ENCODE results near the gene GSK3B. TPM values are rescaled to one million over a fixed set of nuclear protein-coding genes. Genes with fewer than 3 reads are reported as not detected.

Gene GSK3B
- total and polyA plus RNA-seq, 3 donors from 2014 or later = 64.9 to 73.1 (median 65.1) TPM

DNA sequence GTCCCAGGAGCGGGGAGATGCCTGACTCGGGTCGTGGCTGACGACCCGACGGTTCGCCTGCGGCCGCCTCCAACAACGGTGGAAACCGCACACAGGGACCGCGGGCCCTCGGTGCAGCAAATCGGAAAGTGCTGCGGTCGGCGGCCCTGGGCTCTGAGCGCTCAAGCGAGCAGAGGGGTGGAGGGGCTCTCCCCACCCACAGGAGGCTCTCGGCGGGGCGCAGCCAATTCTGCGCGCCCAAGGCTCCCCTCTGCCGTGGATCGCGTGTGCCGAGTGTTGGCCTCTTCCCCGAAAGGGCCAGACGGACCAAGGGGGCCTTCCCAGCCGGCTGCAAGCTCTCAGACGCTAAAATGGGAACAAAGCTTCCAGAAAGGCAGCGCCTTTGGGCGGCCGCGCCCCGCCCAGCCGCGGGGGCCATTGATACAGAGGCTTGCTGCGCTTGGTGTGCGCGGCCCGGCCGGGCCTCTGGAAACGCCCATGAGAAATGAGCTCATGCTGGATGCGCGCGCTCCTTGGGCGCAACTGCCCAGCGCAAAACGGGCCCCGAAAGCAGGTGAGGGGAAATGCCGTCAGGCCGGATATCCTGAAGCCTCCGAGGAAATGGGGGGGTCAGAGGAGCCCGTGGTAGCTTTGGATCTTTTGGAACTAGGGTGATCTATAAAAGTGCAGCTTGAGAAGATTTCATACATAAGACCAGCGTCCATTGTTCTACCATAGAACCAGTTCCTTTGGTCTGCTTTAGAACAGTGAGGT is 1.2 kb upstream of the GSK3B start:
- H3K4me3 ChIP-seq = peak overlapping the region; percentile 83 to 90
- H3K36me3 ChIP-seq (ENCODE audit: low read depth, missing control alignments) = no peaks in the 10 kb centered on the region
- H3K27me3 ChIP-seq = no peaks in the 10 kb centered on the region
- no peaks in the 10 kb centered on the region for H3K9me3 ChIP-seq
- intact Hi-C loops (cut with DNase I; ENCODE audit: low total_unique reads) = no loop called here
- H3K27ac ChIP-seq = peak overlapping the region; percentile 98 to 100
- DNase-seq = peak; percentile 92
- peaks cover 13% of the 10 kb centered on the region for H3K4me1 ChIP-seq
- peak; percentile 55 for TF ChIP-seq POLR2A (IDR thresholded peaks at IDR 0.05)
- TF ChIP-seq, protein P1, sequence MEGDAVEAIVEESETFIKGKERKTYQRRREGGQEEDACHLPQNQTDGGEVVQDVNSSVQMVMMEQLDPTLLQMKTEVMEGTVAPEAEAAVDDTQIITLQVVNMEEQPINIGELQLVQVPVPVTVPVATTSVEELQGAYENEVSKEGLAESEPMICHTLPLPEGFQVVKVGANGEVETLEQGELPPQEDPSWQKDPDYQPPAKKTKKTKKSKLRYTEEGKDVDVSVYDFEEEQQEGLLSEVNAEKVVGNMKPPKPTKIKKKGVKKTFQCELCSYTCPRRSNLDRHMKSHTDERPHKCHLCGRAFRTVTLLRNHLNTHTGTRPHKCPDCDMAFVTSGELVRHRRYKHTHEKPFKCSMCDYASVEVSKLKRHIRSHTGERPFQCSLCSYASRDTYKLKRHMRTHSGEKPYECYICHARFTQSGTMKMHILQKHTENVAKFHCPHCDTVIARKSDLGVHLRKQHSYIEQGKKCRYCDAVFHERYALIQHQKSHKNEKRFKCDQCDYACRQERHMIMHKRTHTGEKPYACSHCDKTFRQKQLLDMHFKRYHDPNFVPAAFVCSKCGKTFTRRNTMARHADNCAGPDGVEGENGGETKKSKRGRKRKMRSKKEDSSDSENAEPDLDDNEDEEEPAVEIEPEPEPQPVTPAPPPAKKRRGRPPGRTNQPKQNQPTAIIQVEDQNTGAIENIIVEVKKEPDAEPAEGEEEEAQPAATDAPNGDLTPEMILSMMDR (IDR thresholded peaks at IDR 0.05) = no peak
- WGBS, 2 donors = 0 to 1% methylated on average over 19 to 47 of the region's 58 CpGs

GRCh38 chr3:120094776-120095225 is 554 bp upstream of the GSK3B start:
- H3K4me1 ChIP-seq = peaks cover 15% of the 10 kb centered on the region
- no peak for TF ChIP-seq POLR2A (IDR thresholded peaks at IDR 0.05)
- TF ChIP-seq, protein P1 (IDR thresholded peaks at IDR 0.05) = no peak
- peak overlapping the region; percentile 83 to 90 for H3K4me3 ChIP-seq
- no peaks in the 10 kb centered on the region for H3K9me3 ChIP-seq
- peak; percentile 100 for DNase-seq
- no peaks in the 10 kb centered on the region for H3K27me3 ChIP-seq
- peak overlapping the region; percentile 98 to 100 for H3K27ac ChIP-seq
- 0% methylated on average over 24 to 31 of the region's 31 CpGs for WGBS, 2 donors
- H3K36me3 ChIP-seq (ENCODE audit: low read depth, missing control alignments) = no peaks in the 10 kb centered on the region
- intact Hi-C loops (cut with DNase I; ENCODE audit: low total_unique reads) = no loop called here

DNA sequence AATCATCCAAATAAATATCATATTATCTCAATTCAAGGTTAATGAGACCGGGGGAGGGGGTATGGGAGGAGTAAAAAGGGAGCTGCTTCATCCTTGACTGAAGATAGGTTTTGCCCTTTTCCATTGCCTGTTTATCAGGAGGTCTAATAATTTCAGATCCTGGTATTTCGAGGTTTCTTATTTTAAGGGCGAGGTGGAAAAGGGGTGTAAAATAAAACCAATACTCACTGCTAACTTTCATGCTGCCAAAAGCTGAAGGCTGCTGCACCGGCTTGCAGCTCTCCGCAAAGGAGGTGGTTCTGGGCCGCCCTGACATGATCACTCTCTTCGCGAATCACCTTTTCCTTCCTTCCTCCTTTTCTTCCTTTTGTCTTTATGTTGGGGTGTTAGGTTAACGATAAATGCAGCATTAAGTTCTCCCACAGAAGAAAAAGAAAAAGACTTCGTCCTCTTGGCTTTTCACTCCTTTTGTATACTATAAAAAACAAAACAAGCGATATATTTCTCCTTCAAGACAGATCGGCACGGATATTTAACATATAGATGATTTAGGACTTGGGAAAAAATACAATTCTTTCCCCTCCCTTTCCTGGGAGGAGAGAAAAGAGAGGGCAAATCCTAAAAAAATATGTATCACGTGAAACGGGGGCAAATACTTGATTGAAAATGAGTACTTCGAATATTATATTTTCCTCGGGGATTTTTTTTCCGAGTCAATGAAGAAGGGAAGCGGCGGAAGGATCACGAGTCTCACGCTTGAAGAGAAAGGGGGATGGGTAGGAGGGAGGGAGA is 932 bp downstream of the GSK3B start:
- DNase-seq = peak; percentile 42
- WGBS, 2 donors = 0% methylated on average over 22 of the region's 22 CpGs
- intact Hi-C loops (cut with DNase I; ENCODE audit: low total_unique reads) = no loop called here
- Histone ChIP-seq H3K9me3 (no peaks in the 10 kb centered on the region), H3K36me3 (ENCODE audit: low read depth, missing control alignments) (no peaks in the 10 kb centered on the region), H3K27me3 (no peaks in the 10 kb centered on the region), H3K27ac (peak overlapping the region; percentile 98 to 100), H3K4me3 (peak overlapping the region; percentile 88 to 90), H3K4me1 (peaks cover 15% of the 10 kb centered on the region)
- no peak for TF ChIP-seq POLR2A (IDR thresholded peaks at IDR 0.05)
- TF ChIP-seq, protein P1 (IDR thresholded peaks at IDR 0.05) = no peak

DNA sequence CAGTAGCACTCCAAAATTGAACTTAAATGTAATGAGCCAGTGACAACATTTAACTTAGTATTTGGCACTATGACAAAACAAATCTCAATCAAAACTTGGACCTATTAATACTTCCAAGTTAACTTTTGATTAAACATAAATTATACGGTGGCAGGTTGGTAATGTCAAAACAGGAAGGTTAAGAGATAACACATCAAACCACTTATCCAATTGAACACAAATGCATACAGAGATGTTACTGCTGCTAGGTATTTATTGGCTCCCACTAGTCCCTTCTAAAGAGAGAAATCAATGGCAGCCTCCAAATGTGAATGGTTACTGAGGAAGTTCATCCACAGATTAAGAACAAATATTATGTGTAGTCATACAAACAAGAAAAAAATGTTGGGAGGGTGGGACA is 1.8 kb downstream of the GSK3B start:
- no peak for DNase-seq
- Histone ChIP-seq H3K9me3 (no peaks in the 10 kb centered on the region), H3K4me3 (peak overlapping the region; percentile 88 to 90), H3K27me3 (no peaks in the 10 kb centered on the region), H3K27ac (no peak overlapping the region), H3K4me1 (peaks cover 15% of the 10 kb centered on the region), H3K36me3 (ENCODE audit: low read depth, missing control alignments) (no peaks in the 10 kb centered on the region)
- TF ChIP-seq, protein P1 (IDR thresholded peaks at IDR 0.05) = no peak
- no peak for TF ChIP-seq POLR2A (IDR thresholded peaks at IDR 0.05)
- intact Hi-C loops (cut with DNase I; ENCODE audit: low total_unique reads) = no loop called here
- 0% methylated on average over 1 of the region's 1 CpG for WGBS, 2 donors
